ENCODE measurements around the gene TATDN2.
"Not testable (repeated sequence)": the region's sequence is repeated elsewhere in the genome, so short reads cannot be mapped to it uniquely, and the experiment has no call there.

The TATDN2 gene

GRCh38 chr3:10269443-10269842 is 21.2 kb downstream of the TATDN2 start:
- ATAC-seq = no peak
- no peak for TF ChIP-seq ESRRG (CRISPR knock-in tag; IDR thresholded peaks at IDR 0.05)
- TF ChIP-seq ZFP3 (CRISPR knock-in tag; IDR thresholded peaks at IDR 0.05) = no peak
- no peak for TF ChIP-seq ZNF565 (CRISPR knock-in tag; conservative IDR thresholded peaks at IDR 0.05; ENCODE audit: low read depth)
- no peak for TF ChIP-seq SNAI2 (CRISPR knock-in tag; IDR thresholded peaks at IDR 0.05)
- no peak for TF ChIP-seq TOX (CRISPR knock-in tag; IDR thresholded peaks at IDR 0.05; ENCODE audit: borderline replicate concordance)
- TF ChIP-seq ARNTL (CRISPR knock-in tag; IDR thresholded peaks at IDR 0.05; ENCODE audit: borderline replicate concordance, low read depth) = no peak
- no peak for TF ChIP-seq ISL1 (CRISPR knock-in tag; IDR thresholded peaks at IDR 0.05)
- TF ChIP-seq GLIS3 (CRISPR knock-in tag; IDR thresholded peaks at IDR 0.05) = no peak
- no peak for TF ChIP-seq TSHZ2 (CRISPR knock-in tag; IDR thresholded peaks at IDR 0.05)
- TF ChIP-seq OSR1 (CRISPR knock-in tag; IDR thresholded peaks at IDR 0.05) = no peak
- TF ChIP-seq CREB5 (CRISPR knock-in tag; IDR thresholded peaks at IDR 0.05; ENCODE audit: low read depth) = no peak

- not testable (repeated sequence) for ATAC-seq
These were observed 24.2 kb downstream of the TATDN2 start for GRCh38 chr3:10272476-10272875.

- TF ChIP-seq PATZ1 (CRISPR knock-in tag; IDR thresholded peaks at IDR 0.05; ENCODE audit: borderline replicate concordance) = no peak
- TF ChIP-seq ZC3H10 (CRISPR knock-in tag; IDR thresholded peaks at IDR 0.05) = no peak
- TF ChIP-seq ARNTL (CRISPR knock-in tag; IDR thresholded peaks at IDR 0.05; ENCODE audit: borderline replicate concordance, low read depth) = no peak
- TF ChIP-seq ZNF70 (CRISPR knock-in tag; IDR thresholded peaks at IDR 0.05) = no peak
- no peak for TF ChIP-seq ESRRG (CRISPR knock-in tag; IDR thresholded peaks at IDR 0.05)
- no peak for TF ChIP-seq ZFP30 (CRISPR knock-in tag; IDR thresholded peaks at IDR 0.05)
- no peak for TF ChIP-seq ZFP3 (CRISPR knock-in tag; IDR thresholded peaks at IDR 0.05)
- no peak for TF ChIP-seq CSDC2 (CRISPR knock-in tag; IDR thresholded peaks at IDR 0.05)
- TF ChIP-seq OSR1 (CRISPR knock-in tag; IDR thresholded peaks at IDR 0.05) = no peak
- TF ChIP-seq GLIS3 (CRISPR knock-in tag; IDR thresholded peaks at IDR 0.05) = no peak
- no peak for TF ChIP-seq CSRNP3 (CRISPR knock-in tag; IDR thresholded peaks at IDR 0.05)
- no peak for TF ChIP-seq POU6F1 (CRISPR knock-in tag; IDR thresholded peaks at IDR 0.05; ENCODE audit: borderline replicate concordance, low read depth)
- TF ChIP-seq TCF4 (CRISPR knock-in tag; IDR thresholded peaks at IDR 0.05; ENCODE audit: borderline replicate concordance) = no peak
- TF ChIP-seq TOX (CRISPR knock-in tag; IDR thresholded peaks at IDR 0.05; ENCODE audit: borderline replicate concordance) = no peak
- TF ChIP-seq ZNF8 (CRISPR knock-in tag; IDR thresholded peaks at IDR 0.05) = no peak
- TF ChIP-seq TSHZ2 (CRISPR knock-in tag; IDR thresholded peaks at IDR 0.05) = no peak
- no peak for TF ChIP-seq SNAI2 (CRISPR knock-in tag; IDR thresholded peaks at IDR 0.05)
- no peak for TF ChIP-seq ZNF565 (CRISPR knock-in tag; conservative IDR thresholded peaks at IDR 0.05; ENCODE audit: low read depth)
- TF ChIP-seq CREB5 (CRISPR knock-in tag; IDR thresholded peaks at IDR 0.05; ENCODE audit: low read depth) = no peak
- TF ChIP-seq PPARA (CRISPR knock-in tag; IDR thresholded peaks at IDR 0.05; ENCODE audit: borderline replicate concordance) = no peak
- no peak for ATAC-seq
These were observed 24.7 kb downstream of the TATDN2 start for GRCh38 chr3:10272977-10273376.

Data from SK-N-SH treated with all-trans-retinoic acid at 6 μM for 48 hours (cell line).